HS-27A (cell line): ENCODE results near the gene PACS1.

Source experiments
- DNase-seq: peaks from one replicate; pipeline ENCODE4 v3.0.0-alpha.2; 2012; ENCODE audit warnings: low read depth, missing footprints

The PACS1 gene

GRCh38 chr11:66187453-66187852, 117.4 kb downstream of the PACS1 start:
- no peak for DNase-seq

- peak; percentile 26 for DNase-seq
Measured at GRCh38 chr11:66188580-66188979, 118.5 kb downstream of the PACS1 start.

GRCh38 chr11:66189031-66189745, 119.1 kb downstream of the PACS1 start:
- DNase-seq = no peak

- no peak for DNase-seq
Measured at GRCh38 chr11:66190786-66191185, 120.7 kb downstream of the PACS1 start.

- DNase-seq = no peak
Measured at GRCh38 chr11:66192181-66192863, 122.2 kb downstream of the PACS1 start.

GRCh38 chr11:66194391-66194790, 124.3 kb downstream of the PACS1 start:
- DNase-seq = no peak

- no peak for DNase-seq
Measured at GRCh38 chr11:66195867-66196266, 125.8 kb downstream of the PACS1 start.

GRCh38 chr11:66203847-66204246, 133.8 kb downstream of the PACS1 start:
- DNase-seq = no peak

- no peak for DNase-seq
Measured at GRCh38 chr11:66204412-66204811, 134.3 kb downstream of the PACS1 start.

- no peak for DNase-seq
Measured at GRCh38 chr11:66207816-66208215, 137.7 kb downstream of the PACS1 start.

GRCh38 chr11:66211100-66211499, 141.0 kb downstream of the PACS1 start:
- no peak for DNase-seq

- DNase-seq = no peak
Measured at GRCh38 chr11:66216911-66217310, 146.8 kb downstream of the PACS1 start.

- DNase-seq = no peak
Measured at GRCh38 chr11:66218036-66218435, 148.0 kb downstream of the PACS1 start.

- no peak for DNase-seq
Measured at GRCh38 chr11:66218846-66219620, 149.0 kb downstream of the PACS1 start.

- DNase-seq = no peak
Measured at GRCh38 chr11:66219846-66220565, 149.9 kb downstream of the PACS1 start.

GRCh38 chr11:66220566-66220935, 150.5 kb downstream of the PACS1 start:
- no peak for DNase-seq

GRCh38 chr11:66221012-66221411, 150.9 kb downstream of the PACS1 start:
- no peak for DNase-seq

- no peak for DNase-seq
Measured at GRCh38 chr11:66221726-66222236, 151.7 kb downstream of the PACS1 start.

- DNase-seq = peak; percentile 83
Measured at GRCh38 chr11:66222358-66223149, 152.5 kb downstream of the PACS1 start.

- DNase-seq = no peak
Measured at GRCh38 chr11:66224226-66224855, 154.3 kb downstream of the PACS1 start.

GRCh38 chr11:66225066-66225465, 155.0 kb downstream of the PACS1 start:
- DNase-seq = no peak
